Measurements from ENCODE around the gene INPPL1.

DNA sequence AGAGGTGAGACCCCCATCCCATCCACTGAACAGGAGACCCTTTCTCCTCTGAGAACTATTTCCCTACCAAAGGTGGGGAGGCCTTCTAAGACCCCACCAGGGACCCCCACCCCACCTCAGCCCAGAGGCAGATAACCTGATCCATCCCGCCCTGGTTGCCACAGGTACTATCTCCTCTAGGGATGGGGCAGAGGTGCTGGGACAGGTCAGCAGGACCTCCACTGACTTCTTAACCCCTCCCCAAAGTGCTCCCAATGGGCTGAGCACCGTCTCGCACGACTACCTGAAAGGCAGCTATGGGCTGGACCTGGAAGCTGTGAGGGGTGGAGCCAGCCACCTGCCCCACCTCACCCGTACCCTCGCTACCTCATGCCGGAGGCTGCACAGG, 4.3 kb downstream of the INPPL1 start:
- no peak for TF ChIP-seq BACH2 (CRISPR knock-in tag; IDR thresholded peaks at IDR 0.05; ENCODE audit: borderline replicate concordance)
- TF ChIP-seq ARNTL (CRISPR knock-in tag; IDR thresholded peaks at IDR 0.05; ENCODE audit: borderline replicate concordance, low read depth) = no peak
- TF ChIP-seq ZFP3 (CRISPR knock-in tag; IDR thresholded peaks at IDR 0.05) = no peak
- TF ChIP-seq TCF4 (CRISPR knock-in tag; IDR thresholded peaks at IDR 0.05; ENCODE audit: borderline replicate concordance) = no peak
- TF ChIP-seq, protein P1, sequence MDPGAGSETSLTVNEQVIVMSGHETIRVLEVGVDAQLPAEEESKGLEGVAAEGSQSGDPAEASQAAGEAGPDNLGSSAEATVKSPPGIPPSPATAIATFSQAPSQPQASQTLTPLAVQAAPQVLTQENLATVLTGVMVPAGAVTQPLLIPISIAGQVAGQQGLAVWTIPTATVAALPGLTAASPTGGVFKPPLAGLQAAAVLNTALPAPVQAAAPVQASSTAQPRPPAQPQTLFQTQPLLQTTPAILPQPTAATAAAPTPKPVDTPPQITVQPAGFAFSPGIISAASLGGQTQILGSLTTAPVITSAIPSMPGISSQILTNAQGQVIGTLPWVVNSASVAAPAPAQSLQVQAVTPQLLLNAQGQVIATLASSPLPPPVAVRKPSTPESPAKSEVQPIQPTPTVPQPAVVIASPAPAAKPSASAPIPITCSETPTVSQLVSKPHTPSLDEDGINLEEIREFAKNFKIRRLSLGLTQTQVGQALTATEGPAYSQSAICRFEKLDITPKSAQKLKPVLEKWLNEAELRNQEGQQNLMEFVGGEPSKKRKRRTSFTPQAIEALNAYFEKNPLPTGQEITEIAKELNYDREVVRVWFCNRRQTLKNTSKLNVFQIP (CRISPR knock-in tag; IDR thresholded peaks at IDR 0.05; ENCODE audit: borderline replicate concordance, low read depth) = no peak
- TF ChIP-seq CSDC2 (CRISPR knock-in tag; IDR thresholded peaks at IDR 0.05) = no peak
- TF ChIP-seq CSRNP3 (CRISPR knock-in tag; IDR thresholded peaks at IDR 0.05) = no peak
- no peak for TF ChIP-seq ZFP30 (CRISPR knock-in tag; IDR thresholded peaks at IDR 0.05)
- TF ChIP-seq RARB (CRISPR knock-in tag; IDR thresholded peaks at IDR 0.05) = no peak
- TF ChIP-seq ZNF565 (CRISPR knock-in tag; conservative IDR thresholded peaks at IDR 0.05; ENCODE audit: low read depth) = no peak
- TF ChIP-seq PATZ1 (CRISPR knock-in tag; IDR thresholded peaks at IDR 0.05; ENCODE audit: borderline replicate concordance) = no peak
- TF ChIP-seq ZNF8 (CRISPR knock-in tag; IDR thresholded peaks at IDR 0.05) = no peak
- TF ChIP-seq ISL1 (CRISPR knock-in tag; IDR thresholded peaks at IDR 0.05) = no peak
